ENCODE results near the gene DNAJC4. TPM values are rescaled to one million over a fixed set of nuclear protein-coding genes. Genes with fewer than 3 reads are reported as not detected.
A peak's percentile ranks its signal among the peaks of the same experiment; 100 is the strongest.

DNAJC4 gene
- total RNA-seq, 1 donor, result 13.1 TPM

- no peaks in the 10 kb centered on the region for H3K9me3 ChIP-seq (ENCODE audit: low read depth, low read length)
- H3K4me1 ChIP-seq (ENCODE audit: insufficient read depth, low read length), result peaks cover 9% of the 10 kb centered on the region
- no peaks in the 10 kb centered on the region for H3K27me3 ChIP-seq (ENCODE audit: insufficient read depth, low read length)
- H3K4me3 ChIP-seq (ENCODE audit: low read length), result no peak overlapping the region
Observed at GRCh38 chr11:64263021-64263946, 32.9 kb downstream of the DNAJC4 start.

GRCh38 chr11:64263947-64264317 lies 33.6 kb downstream of the DNAJC4 start:
- Histone ChIP-seq H3K9me3 (ENCODE audit: low read depth, low read length) (no peaks in the 10 kb centered on the region), H3K4me1 (ENCODE audit: insufficient read depth, low read length) (peaks cover 16% of the 10 kb centered on the region), H3K27me3 (ENCODE audit: insufficient read depth, low read length) (no peaks in the 10 kb centered on the region), H3K4me3 (ENCODE audit: low read length) (no peak overlapping the region)

GRCh38 chr11:64264371-64264852 lies 34.1 kb downstream of the DNAJC4 start:
- no peaks in the 10 kb centered on the region for H3K27me3 ChIP-seq (ENCODE audit: insufficient read depth, low read length)
- H3K9me3 ChIP-seq (ENCODE audit: low read depth, low read length), result no peaks in the 10 kb centered on the region
- H3K4me3 ChIP-seq (ENCODE audit: low read length), result no peak overlapping the region
- peaks cover 20% of the 10 kb centered on the region for H3K4me1 ChIP-seq (ENCODE audit: insufficient read depth, low read length)

GRCh38 chr11:64265176-64266160 lies 35.1 kb downstream of the DNAJC4 start:
- Histone ChIP-seq H3K4me1 (ENCODE audit: insufficient read depth, low read length) (peaks cover 22% of the 10 kb centered on the region), H3K4me3 (ENCODE audit: low read length) (no peak overlapping the region), H3K9me3 (ENCODE audit: low read depth, low read length) (no peaks in the 10 kb centered on the region), H3K27me3 (ENCODE audit: insufficient read depth, low read length) (no peaks in the 10 kb centered on the region)

GRCh38 chr11:64266339-64266738 lies 36.0 kb downstream of the DNAJC4 start:
- Histone ChIP-seq H3K4me3 (ENCODE audit: low read length) (no peak overlapping the region), H3K4me1 (ENCODE audit: insufficient read depth, low read length) (peaks cover 26% of the 10 kb centered on the region), H3K27me3 (ENCODE audit: insufficient read depth, low read length) (no peaks in the 10 kb centered on the region), H3K9me3 (ENCODE audit: low read depth, low read length) (no peaks in the 10 kb centered on the region)

- Histone ChIP-seq H3K27me3 (ENCODE audit: insufficient read depth, low read length) (no peaks in the 10 kb centered on the region), H3K4me3 (ENCODE audit: low read length) (no peak overlapping the region), H3K4me1 (ENCODE audit: insufficient read depth, low read length) (peaks cover 35% of the 10 kb centered on the region), H3K9me3 (ENCODE audit: low read depth, low read length) (no peaks in the 10 kb centered on the region)
Observed at GRCh38 chr11:64267207-64267945, 37.0 kb downstream of the DNAJC4 start.

GRCh38 chr11:64268025-64268892 lies 37.9 kb downstream of the DNAJC4 start:
- Histone ChIP-seq H3K4me1 (ENCODE audit: insufficient read depth, low read length) (peaks cover 35% of the 10 kb centered on the region), H3K27me3 (ENCODE audit: insufficient read depth, low read length) (no peaks in the 10 kb centered on the region), H3K9me3 (ENCODE audit: low read depth, low read length) (no peaks in the 10 kb centered on the region), H3K4me3 (ENCODE audit: low read length) (peak overlapping the region; percentile 66)

GRCh38 chr11:64268893-64269539 lies 38.7 kb downstream of the DNAJC4 start:
- Histone ChIP-seq H3K9me3 (ENCODE audit: low read depth, low read length) (no peaks in the 10 kb centered on the region), H3K4me3 (ENCODE audit: low read length) (peak overlapping the region; percentile 66), H3K27me3 (ENCODE audit: insufficient read depth, low read length) (no peaks in the 10 kb centered on the region), H3K4me1 (ENCODE audit: insufficient read depth, low read length) (peaks cover 35% of the 10 kb centered on the region)

GRCh38 chr11:64269540-64270220 lies 39.3 kb downstream of the DNAJC4 start:
- H3K9me3 ChIP-seq (ENCODE audit: low read depth, low read length), result no peaks in the 10 kb centered on the region
- H3K4me3 ChIP-seq (ENCODE audit: low read length), result peak overlapping the region; percentile 66
- H3K4me1 ChIP-seq (ENCODE audit: insufficient read depth, low read length), result peaks cover 35% of the 10 kb centered on the region
- H3K27me3 ChIP-seq (ENCODE audit: insufficient read depth, low read length), result no peaks in the 10 kb centered on the region

- Histone ChIP-seq H3K4me3 (ENCODE audit: low read length) (no peak overlapping the region), H3K4me1 (ENCODE audit: insufficient read depth, low read length) (peaks cover 15% of the 10 kb centered on the region), H3K27me3 (ENCODE audit: insufficient read depth, low read length) (no peaks in the 10 kb centered on the region), H3K9me3 (ENCODE audit: low read depth, low read length) (no peaks in the 10 kb centered on the region)
Observed at GRCh38 chr11:64275031-64275800, 44.9 kb downstream of the DNAJC4 start.

- H3K9me3 ChIP-seq (ENCODE audit: low read depth, low read length), result no peaks in the 10 kb centered on the region
- H3K27me3 ChIP-seq (ENCODE audit: insufficient read depth, low read length), result no peaks in the 10 kb centered on the region
- peaks cover 9% of the 10 kb centered on the region for H3K4me1 ChIP-seq (ENCODE audit: insufficient read depth, low read length)
- H3K4me3 ChIP-seq (ENCODE audit: low read length), result no peak overlapping the region
Observed at GRCh38 chr11:64275841-64276240, 45.5 kb downstream of the DNAJC4 start.

GRCh38 chr11:64276653-64277431 lies 46.5 kb downstream of the DNAJC4 start:
- no peak overlapping the region for H3K4me3 ChIP-seq (ENCODE audit: low read length)
- H3K27me3 ChIP-seq (ENCODE audit: insufficient read depth, low read length), result no peaks in the 10 kb centered on the region
- no peaks in the 10 kb centered on the region for H3K9me3 ChIP-seq (ENCODE audit: low read depth, low read length)
- peaks cover 5% of the 10 kb centered on the region for H3K4me1 ChIP-seq (ENCODE audit: insufficient read depth, low read length)

Measured in mononuclear cell (primary cell).